GM13976 (cell line): ENCODE data around the gene TLCD1.

Source experiments
- DNase-seq: peaks from one replicate; pipeline ENCODE4 v3.0.0; 2012; ENCODE audit warnings: low spot score
- CTCF ChIP-seq: IDR thresholded peaks from 2 replicates; pipeline ENCODE4 v1.5.1; 2012; ENCODE audit warnings: borderline replicate concordance, mild to moderate bottlenecking; ENCODE audit not compliant: insufficient read depth; ENCODE audit errors: extremely low read depth, missing control alignments, control extremely low read depth
- in situ Hi-C: fragments of 300-500 bp; cut with MboI; formaldehyde crosslinking; loops from one replicate; pipeline ENCODE4 v1.12.0; 2022; ENCODE audit warnings: low sequenced_read_pairs, mixed read lengths, inconsistent platforms; ENCODE audit not compliant: unreplicated experiment

The TLCD1 gene

DNA sequence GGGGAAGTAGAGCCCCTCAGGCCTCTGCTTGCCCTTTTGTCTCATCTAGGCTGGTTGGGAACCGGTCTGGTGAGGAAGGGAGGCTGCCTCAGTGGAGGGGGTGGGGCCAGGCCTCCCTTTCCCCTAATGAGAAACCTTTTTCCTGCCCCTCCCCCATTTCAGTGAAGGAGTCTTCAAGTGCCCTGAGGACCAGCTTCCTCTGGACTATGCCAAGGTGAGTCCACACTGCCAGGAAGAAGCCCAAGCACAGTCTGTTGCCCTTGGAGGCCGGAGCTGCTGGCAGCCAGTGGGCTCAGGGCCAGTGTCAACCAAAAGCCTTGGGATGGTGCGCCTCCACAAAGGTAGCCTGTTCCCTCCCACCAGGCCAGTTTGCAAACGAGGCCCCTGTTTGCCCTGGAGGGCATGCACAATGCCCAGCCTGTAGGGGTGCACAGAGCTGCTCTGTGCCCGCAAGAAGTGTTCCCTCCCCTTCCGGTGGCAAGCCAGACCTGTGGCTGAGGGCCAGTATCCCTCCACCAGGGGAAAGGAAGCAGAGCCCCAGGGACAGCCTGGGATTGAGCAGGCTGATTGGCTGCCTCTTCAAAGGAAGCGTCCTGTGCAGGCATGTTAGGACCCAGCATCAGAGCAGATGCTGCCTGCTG lies 21.1 kb upstream of the TLCD1 start:
- DNase-seq, result no peak
- in situ Hi-C loops, result loop anchor here (25.0 kb wide), 1 partner anchor 365 kb away; no protein-coding TSS in a partner anchor
- TF ChIP-seq CTCF, result no peak

- no peak for TF ChIP-seq CTCF
- no peak for DNase-seq
- in situ Hi-C loops, result loop anchor here (25.0 kb wide), 1 partner anchor 366 kb away; no protein-coding TSS in a partner anchor
Measured at GRCh38 chr17:28746611-28747050, 20.6 kb upstream of the TLCD1 start.

GRCh38 chr17:28745786-28746411 lies 19.9 kb upstream of the TLCD1 start:
- DNase-seq, result no peak
- TF ChIP-seq CTCF, result no peak
- in situ Hi-C loops, result loop anchor here (25.0 kb wide), 1 partner anchor 366 kb away; no protein-coding TSS in a partner anchor

DNA sequence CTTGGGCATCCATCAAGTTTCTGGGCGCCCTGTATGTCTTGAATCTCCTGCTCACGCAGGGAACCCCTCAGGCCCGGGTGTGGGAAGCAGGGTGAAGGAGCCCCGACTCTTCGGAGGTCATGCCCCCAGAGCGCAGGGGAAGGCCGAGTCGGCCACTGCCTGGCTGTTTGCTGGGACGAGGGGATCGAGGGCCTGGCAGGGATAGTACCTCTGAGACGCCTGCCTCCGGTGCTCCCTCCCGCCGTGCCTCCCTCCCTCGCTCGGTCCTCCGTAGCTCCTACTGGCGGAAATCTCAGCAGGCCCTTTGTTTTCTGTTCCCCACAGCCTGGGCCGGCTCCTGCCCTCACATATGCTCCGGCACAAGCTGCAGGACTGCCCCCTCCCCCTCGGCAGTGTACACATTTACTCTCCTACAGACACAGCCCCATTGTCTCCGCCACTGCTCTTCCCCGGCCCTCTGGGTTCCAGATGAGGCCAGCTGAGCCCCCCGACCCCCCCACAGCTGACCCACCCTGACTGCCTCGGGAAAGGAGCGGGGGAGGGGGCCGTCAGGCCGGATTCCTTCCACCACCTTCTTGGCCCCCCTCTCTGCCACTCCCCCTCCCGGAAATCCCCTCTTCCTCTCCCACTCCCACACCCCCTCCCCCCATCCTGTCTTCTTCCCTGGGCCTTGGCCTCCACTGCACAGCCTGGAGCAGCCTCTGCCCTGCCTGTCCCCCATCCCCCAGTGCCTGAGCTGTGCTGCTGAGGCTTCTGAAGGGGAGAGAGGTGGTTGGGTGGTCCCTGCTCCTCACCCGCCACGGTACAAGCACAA lies 19.1 kb upstream of the TLCD1 start:
- in situ Hi-C loops, result loop anchor here (25.0 kb wide), 1 partner anchor 367 kb away; no protein-coding TSS in a partner anchor

DNA sequence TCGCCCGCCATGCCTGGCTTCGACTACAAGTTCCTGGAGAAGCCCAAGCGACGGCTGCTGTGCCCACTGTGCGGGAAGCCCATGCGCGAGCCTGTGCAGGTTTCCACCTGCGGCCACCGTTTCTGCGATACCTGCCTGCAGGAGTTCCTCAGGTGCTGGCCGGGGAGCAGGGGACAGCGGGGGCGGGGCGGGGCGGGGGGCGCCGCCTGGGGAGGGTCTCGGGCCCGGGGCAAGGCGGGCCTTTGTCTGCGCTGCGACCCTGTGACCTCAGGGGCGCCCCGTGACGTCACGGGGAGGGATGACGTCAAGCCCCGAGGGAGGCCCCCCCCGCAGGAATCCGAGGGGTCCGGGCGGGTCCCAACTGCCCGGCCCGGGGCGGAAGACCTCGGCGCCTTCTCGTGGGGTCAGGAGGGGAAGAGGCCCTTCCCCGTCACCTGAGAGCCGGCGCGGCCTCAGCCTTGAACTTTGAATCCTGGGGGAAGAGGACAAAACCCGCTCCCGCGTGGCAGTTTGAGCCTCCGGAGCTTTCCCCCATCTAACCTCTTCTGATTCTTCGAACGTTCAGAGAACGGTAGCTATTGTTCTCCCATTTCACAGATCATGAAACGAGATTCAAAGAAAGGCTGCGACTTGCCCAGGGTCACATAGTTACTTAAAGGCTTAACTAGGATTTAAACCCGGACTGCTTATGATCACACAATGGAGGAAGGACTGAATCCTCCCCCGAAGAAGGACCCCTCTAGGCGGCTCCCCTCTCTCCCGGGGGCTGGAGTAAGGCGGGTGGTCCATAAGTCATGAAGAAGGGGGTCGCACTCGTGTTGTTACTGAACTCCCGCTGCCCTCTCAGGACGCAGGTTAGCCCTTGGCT lies 18.3 kb upstream of the TLCD1 start:
- in situ Hi-C loops, result loop anchor here (25.0 kb wide), 1 partner anchor 368 kb away; no protein-coding TSS in a partner anchor
- DNase-seq, result peak; percentile 81
- no peak for TF ChIP-seq CTCF

More for the DNA sequence above, 19.1 kb upstream of the TLCD1 start:
- TF ChIP-seq CTCF, result no peak
- no peak for DNase-seq
